Calu3 (cell line): Measurements from ENCODE around the gene NMS. TPM values are rescaled to one million over a fixed set of nuclear protein-coding genes. Genes with fewer than 3 reads are reported as not detected.

ENCODE experiments used
- BruUV-seq: library from RNA; stranded (reverse); fragments of 400-500 nt; replicated peaks from 2 replicates; lab custom pipeline; 2021; lab: Mats Ljungman, UMichigan
- CTCF ChIA-PET: fragments of 300-600 bp; sonication (Branson Sonifier 250); formaldehyde crosslinking; loops from one replicate; lab custom pipeline; 2022; ENCODE audit warnings: antibody characterized with exemption; lab: Charles Lee
- DNase-seq: peaks from one replicate; pipeline ENCODE4 v3.0.0; 2022
- H3K27ac Mint-ChIP-seq: one replicate; pipeline ENCODE4 v1.8.0; 2022; ENCODE audit warnings: mixed read lengths; ENCODE audit not compliant: unreplicated experiment
- H3K27me3 Mint-ChIP-seq: one replicate; pipeline ENCODE4 v1.8.0; 2022; ENCODE audit warnings: mixed read lengths; ENCODE audit not compliant: unreplicated experiment
- H3K36me3 Mint-ChIP-seq: one replicate; pipeline ENCODE4 v1.8.0; 2022; ENCODE audit warnings: mild to moderate bottlenecking, moderate library complexity, mixed read lengths; ENCODE audit not compliant: insufficient read depth, unreplicated experiment
- H3K4me1 Mint-ChIP-seq: one replicate; pipeline ENCODE4 v1.8.0; 2022; ENCODE audit warnings: mild to moderate bottlenecking, low read depth, mixed read lengths; ENCODE audit not compliant: unreplicated experiment
- H3K4me3 Mint-ChIP-seq: one replicate; pipeline ENCODE4 v1.8.0; 2022; ENCODE audit warnings: mild to moderate bottlenecking, low read depth, moderate library complexity, mixed read lengths; ENCODE audit not compliant: unreplicated experiment
- H3K9me3 Mint-ChIP-seq: one replicate; pipeline ENCODE4 v1.8.0; 2022; ENCODE audit warnings: low read depth, mixed read lengths; ENCODE audit not compliant: unreplicated experiment
- CTCF ChIP-seq: fragments of 200-600 bp; IDR thresholded peaks from one replicate; pipeline ENCODE4 v1.8.0; 2022; ENCODE audit warnings: antibody characterized with exemption; ENCODE audit not compliant: unreplicated experiment
- intact Hi-C: fragments of 100-400 bp; cut with micrococcal nuclease; formaldehyde crosslinking; loops from one replicate; pipeline ENCODE4 v1.10.0; 2022; ENCODE audit not compliant: unreplicated experiment
- total RNA-seq: library from RNA; stranded (reverse); gene quantifications from 2 replicates; pipeline ENCODE4 v1.2.3, GENCODE V29; 2022

Gene NMS
- total RNA-seq, 1 experiment from 2014 or later, result not detected

GRCh38 chr2:100529900-100530299, 59.6 kb downstream of the NMS start:
- no peak for DNase-seq
- H3K4me3 Mint-ChIP-seq, result no peak overlapping the region
- peaks cover 28% of the 10 kb centered on the region for H3K27me3 Mint-ChIP-seq
- H3K27ac Mint-ChIP-seq, result no peak overlapping the region
- no TSS peak for BruUV-seq
- H3K36me3 Mint-ChIP-seq, result no peaks in the 10 kb centered on the region
- H3K4me1 Mint-ChIP-seq, result no peaks in the 10 kb centered on the region
- CTCF ChIA-PET, result no interaction called here
- no peak for TF ChIP-seq CTCF
- intact Hi-C loops, result no loop called here
- H3K9me3 Mint-ChIP-seq, result peaks cover 2% of the 10 kb centered on the region

Other genes starting within 250 kb of the NMS start
- 8.7 and 9.7 TPM in 2 replicates for gene LONRF2, start 148.0 kb upstream of the NMS start, total RNA-seq
- 14.2 and 15.5 TPM in 2 replicates for gene CHST10, start 52.8 kb upstream of the NMS start, total RNA-seq
- 23.0 and 27.8 TPM in 2 replicates for gene PDCL3, start 92.5 kb downstream of the NMS start, total RNA-seq